ENCODE results near the gene NME7. TPM values are rescaled to one million over a fixed set of nuclear protein-coding genes. Genes with fewer than 3 reads are reported as not detected.
"Not testable (repeated sequence)": the region's sequence is repeated elsewhere in the genome, so short reads cannot be mapped to it uniquely, and the experiment has no call there.

Gene NME7
- total and polyA plus RNA-seq, 7 donors, result 4.4 to 39.9 (median 20.1) TPM

DNA sequence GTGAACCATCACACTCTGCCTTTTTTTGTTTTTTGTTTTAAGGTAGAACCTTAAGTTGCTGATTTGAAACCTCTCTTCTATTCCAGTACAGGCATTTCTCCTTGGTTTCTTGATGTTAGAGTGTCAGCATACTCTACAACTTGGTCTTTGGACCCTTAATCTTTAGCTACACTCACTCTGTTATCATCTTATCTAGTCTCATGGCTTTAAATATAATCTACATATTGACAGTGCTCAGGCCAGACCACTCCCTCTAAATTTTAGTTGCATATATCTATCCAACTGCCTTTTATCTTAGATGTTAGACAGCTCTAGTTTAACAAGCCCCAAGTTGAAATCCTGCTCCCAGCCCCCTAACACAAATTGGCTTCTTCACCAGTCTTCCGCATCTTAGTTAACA is 22.1 kb downstream of the NME7 start:
- TF ChIP-seq EP300 (IDR thresholded peaks at IDR 0.05) (no peak), POLR2AphosphoS5 (IDR thresholded peaks at IDR 0.05) (no peak), POLR2A (IDR thresholded peaks at IDR 0.05) (no peak)
- TF ChIP-seq, protein P1, sequence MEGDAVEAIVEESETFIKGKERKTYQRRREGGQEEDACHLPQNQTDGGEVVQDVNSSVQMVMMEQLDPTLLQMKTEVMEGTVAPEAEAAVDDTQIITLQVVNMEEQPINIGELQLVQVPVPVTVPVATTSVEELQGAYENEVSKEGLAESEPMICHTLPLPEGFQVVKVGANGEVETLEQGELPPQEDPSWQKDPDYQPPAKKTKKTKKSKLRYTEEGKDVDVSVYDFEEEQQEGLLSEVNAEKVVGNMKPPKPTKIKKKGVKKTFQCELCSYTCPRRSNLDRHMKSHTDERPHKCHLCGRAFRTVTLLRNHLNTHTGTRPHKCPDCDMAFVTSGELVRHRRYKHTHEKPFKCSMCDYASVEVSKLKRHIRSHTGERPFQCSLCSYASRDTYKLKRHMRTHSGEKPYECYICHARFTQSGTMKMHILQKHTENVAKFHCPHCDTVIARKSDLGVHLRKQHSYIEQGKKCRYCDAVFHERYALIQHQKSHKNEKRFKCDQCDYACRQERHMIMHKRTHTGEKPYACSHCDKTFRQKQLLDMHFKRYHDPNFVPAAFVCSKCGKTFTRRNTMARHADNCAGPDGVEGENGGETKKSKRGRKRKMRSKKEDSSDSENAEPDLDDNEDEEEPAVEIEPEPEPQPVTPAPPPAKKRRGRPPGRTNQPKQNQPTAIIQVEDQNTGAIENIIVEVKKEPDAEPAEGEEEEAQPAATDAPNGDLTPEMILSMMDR (IDR thresholded peaks at IDR 0.05), result no peak
- Histone ChIP-seq H3K9me3 (no peaks in the 10 kb centered on the region), H3K4me3 (no peak overlapping the region), H3K36me3 (no peaks in the 10 kb centered on the region), H3K27me3 (no peaks in the 10 kb centered on the region), H3K27ac (no peak overlapping the region), H3K4me1 (peaks cover 0 to 16% (median 3%) of the 10 kb centered on the region in 4 donors)
- intact Hi-C loops (cut with DNase I), result loop anchor here (5.0 to 10.0 kb wide), 3 partner anchors 238 to 1003 kb away; partner anchors contain the start of gene ATP1B1
- no peak for DNase-seq
- 97 to 99% methylated on average over 1 of the region's 1 CpG for WGBS, 2 donors

DNA sequence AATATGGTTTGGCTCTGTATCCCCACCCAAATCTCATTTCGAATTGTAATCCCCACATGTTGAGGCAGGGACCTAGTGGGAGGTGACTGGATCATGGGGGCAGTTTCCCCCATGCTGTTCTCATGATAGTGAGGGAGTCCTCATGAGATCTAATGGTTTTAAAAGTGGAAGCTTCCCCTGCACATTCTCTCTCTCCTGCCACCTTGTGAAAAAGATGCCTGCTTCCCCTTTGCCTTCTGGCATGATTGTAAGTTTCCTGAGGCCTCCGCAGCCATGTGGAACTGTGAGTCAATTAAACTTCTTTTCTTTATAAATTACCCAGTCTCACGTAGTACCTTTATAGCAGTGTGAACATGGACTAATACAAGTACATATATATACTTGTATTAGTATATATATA is 25.5 kb downstream of the NME7 start:
- 91 to 92% methylated on average over 3 of the region's 3 CpGs for WGBS, 2 donors
- H3K27ac ChIP-seq, H3K4me1 ChIP-seq, H3K9me3 ChIP-seq, H3K27me3 ChIP-seq, H3K36me3 ChIP-seq, H3K4me3 ChIP-seq, DNase-seq: not testable (repeated sequence)
- intact Hi-C loops (cut with DNase I), result loop anchor here (10.0 kb wide), 1 partner anchor 907 kb away; no protein-coding TSS in a partner anchor

DNA sequence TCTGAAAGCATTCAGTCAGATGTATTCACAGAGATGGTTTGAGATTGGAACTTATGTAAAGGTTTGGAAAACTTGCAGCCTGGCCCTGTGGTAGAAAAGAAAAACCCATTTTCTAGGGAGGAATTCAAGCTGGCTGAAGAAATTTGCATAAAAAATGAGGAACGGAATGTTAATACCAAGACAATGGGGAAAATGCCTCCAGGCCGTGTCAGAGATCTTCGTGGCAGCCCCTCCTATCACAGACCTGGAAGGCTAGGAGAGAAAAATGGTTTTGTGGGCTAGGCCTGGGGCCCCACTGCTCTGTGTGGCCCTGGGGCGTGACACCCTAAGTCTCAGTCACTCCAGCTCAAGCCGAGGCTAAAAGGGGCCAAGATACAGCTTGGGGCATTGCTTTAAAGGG is 26.7 kb downstream of the NME7 start:
- Histone ChIP-seq H3K27ac (no peak overlapping the region), H3K4me1 (no peaks in the 10 kb centered on the region), H3K36me3 (no peaks in the 10 kb centered on the region), H3K9me3 (no peaks in the 10 kb centered on the region), H3K4me3 (no peak overlapping the region), H3K27me3 (no peaks in the 10 kb centered on the region)
- DNase-seq, result no peak
- WGBS, 2 donors, result 83 to 95% methylated on average over 5 of the region's 5 CpGs
- TF ChIP-seq POLR2A (IDR thresholded peaks at IDR 0.05), result no peak
- no peak for TF ChIP-seq EP300 (IDR thresholded peaks at IDR 0.05)
- TF ChIP-seq, protein P1 (IDR thresholded peaks at IDR 0.05), result no peak
- TF ChIP-seq POLR2AphosphoS5 (IDR thresholded peaks at IDR 0.05), result no peak
- intact Hi-C loops (cut with DNase I), result loop anchor here (10.0 kb wide), 1 partner anchor 906 kb away; no protein-coding TSS in a partner anchor

DNA sequence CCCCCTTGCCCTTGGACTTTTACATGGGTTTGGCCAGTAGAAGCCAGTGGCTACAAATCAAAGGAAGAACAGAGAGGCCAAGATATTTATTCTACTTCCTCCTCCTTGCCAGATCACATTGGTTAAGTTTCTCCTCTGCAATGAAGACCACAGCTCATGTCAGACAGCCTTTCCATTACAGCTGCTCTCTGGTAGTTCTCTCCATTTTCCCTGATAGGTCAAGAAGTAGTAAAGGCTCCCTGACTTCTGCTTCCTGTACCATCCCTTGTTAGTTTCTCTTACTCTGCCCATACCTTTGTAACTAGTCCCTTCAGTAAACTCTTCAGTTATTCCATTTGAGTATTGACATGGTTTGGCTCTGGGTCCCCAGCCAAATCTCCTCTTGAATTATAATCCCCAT is 27.8 kb downstream of the NME7 start:
- Histone ChIP-seq H3K4me1 (no peaks in the 10 kb centered on the region), H3K36me3 (no peaks in the 10 kb centered on the region), H3K27ac (no peak overlapping the region), H3K9me3 (no peaks in the 10 kb centered on the region), H3K27me3 (no peaks in the 10 kb centered on the region), H3K4me3 (no peak overlapping the region)
- intact Hi-C loops (cut with DNase I), result loop anchor here (10.0 kb wide), 1 partner anchor 905 kb away; no protein-coding TSS in a partner anchor
- no peak for DNase-seq
- TF ChIP-seq POLR2A (IDR thresholded peaks at IDR 0.05) (no peak), EP300 (IDR thresholded peaks at IDR 0.05) (no peak), POLR2AphosphoS5 (IDR thresholded peaks at IDR 0.05) (no peak)
- TF ChIP-seq, protein P1 (IDR thresholded peaks at IDR 0.05), result no peak

DNA sequence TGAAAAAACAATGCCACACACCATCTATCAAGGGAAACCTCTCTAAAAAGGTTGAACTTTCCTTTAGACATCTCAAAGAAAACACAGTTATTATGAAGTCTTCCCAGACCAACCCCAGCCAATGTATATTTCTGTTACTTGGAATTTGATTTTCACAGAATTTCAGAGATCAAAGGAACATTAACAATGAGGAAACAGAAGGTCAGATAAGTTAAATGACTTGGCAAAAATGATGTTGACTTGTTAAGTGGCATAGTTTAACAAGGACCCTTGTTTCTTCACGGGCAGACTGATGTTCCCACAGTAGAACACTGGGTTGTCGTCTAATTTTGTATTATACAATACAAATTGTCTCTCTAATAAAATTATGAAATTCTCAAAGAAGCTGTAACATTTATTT is 29.0 kb downstream of the NME7 start:
- no peak for DNase-seq
- Histone ChIP-seq H3K27me3 (no peaks in the 10 kb centered on the region), H3K9me3 (no peaks in the 10 kb centered on the region), H3K4me1 (peaks cover 0 to 7% (median 0%) of the 10 kb centered on the region in 4 donors), H3K4me3 (no peak overlapping the region), H3K27ac (no peak overlapping the region), H3K36me3 (no peaks in the 10 kb centered on the region)
- intact Hi-C loops (cut with DNase I), result no loop called here
- WGBS, 2 donors, result 61 to 84% methylated on average over 2 of the region's 2 CpGs
- no peak for TF ChIP-seq POLR2AphosphoS5 (IDR thresholded peaks at IDR 0.05)
- no peak for TF ChIP-seq POLR2A (IDR thresholded peaks at IDR 0.05)
- TF ChIP-seq EP300 (IDR thresholded peaks at IDR 0.05), result no peak
- TF ChIP-seq, protein P1 (IDR thresholded peaks at IDR 0.05), result no peak

DNA sequence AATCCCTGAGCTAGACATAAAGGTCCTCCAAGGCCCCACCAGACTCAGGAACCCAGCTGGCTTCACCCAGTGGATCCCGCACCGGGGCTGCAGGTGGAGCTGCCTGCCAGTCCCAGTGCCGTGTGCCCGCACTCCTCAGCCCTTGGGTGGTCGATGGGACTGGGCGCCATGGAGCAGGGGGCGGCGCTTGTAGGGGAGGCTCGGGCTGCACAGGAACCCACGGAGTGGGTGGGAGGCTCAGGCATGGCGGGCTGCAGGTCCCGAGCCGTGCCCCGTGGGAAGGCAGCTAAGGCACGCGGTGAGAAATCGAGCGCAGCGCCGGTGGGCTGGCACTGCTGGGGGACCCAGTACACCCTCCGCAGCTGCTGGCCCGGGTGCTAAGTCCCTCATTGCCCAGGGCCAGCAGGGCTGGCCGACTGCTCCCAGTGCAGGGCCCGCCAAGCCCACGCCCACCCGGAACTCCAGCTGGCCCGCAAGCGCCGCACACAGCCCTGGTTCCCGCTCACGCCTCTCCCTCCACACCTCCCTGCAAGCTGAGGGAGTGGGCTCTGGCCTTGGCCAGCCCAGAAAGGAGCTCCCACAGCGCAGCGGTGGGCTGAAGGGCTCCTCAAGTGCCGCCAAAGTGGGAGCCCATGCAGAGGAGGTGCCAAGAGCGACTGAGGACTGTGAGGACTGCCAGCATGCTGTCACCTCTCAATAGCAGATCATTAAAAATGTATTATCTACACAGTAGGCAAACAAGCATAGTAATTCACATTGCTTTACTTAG is 30.5 kb downstream of the NME7 start:
- intact Hi-C loops (cut with DNase I); H3K36me3 ChIP-seq; H3K27me3 ChIP-seq; DNase-seq; H3K4me3 ChIP-seq; H3K4me1 ChIP-seq; H3K9me3 ChIP-seq; H3K27ac ChIP-seq: not testable (repeated sequence)
- 97 to 98% methylated on average over 35 of the region's 35 CpGs for WGBS, 2 donors

DNA sequence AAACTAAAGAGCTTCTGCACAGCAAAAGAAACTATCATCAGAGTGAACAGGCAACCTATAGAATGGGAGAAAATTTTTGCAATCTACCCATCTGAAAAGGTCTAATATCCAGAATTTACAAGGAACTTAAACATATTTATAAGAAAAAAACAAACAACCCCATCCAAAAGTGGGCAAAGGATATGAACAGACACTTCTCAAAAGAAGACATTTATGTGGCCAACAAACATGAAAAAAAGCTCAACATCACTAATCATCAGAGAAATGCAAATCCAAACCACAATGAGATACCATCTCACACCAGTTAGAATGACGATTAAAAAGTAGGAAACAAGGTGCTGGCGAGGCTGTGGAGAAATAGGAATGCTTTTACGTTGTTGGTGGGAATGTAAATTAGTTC is 32.9 kb downstream of the NME7 start:
- H3K27ac ChIP-seq; H3K4me3 ChIP-seq; H3K9me3 ChIP-seq; H3K36me3 ChIP-seq; H3K4me1 ChIP-seq; DNase-seq; H3K27me3 ChIP-seq; intact Hi-C loops (cut with DNase I): not testable (repeated sequence)
- 87 to 96% methylated on average over 3 of the region's 3 CpGs for WGBS, 2 donors

Data from sigmoid colon (tissue), 7 donors.